Pulmonary artery endothelial cell (primary cell): Measurements from ENCODE around the gene ADAMTS16. TPM values are rescaled to one million over a fixed set of nuclear protein-coding genes. Genes with fewer than 3 reads are reported as not detected.

Experiments
- DNase-seq: peaks from one replicate; pipeline ENCODE4 v3.0.0-alpha.2; 2011; ENCODE audit warnings: low read depth, low spot score
- total RNA-seq: library from RNA; depleted of rRNA; stranded (reverse); fragments of >200 nt; gene quantifications from 2 replicates; pipeline ENCODE4 v1.2.3, GENCODE V29; 2014

Gene ADAMTS16
- total RNA-seq, 1 donor from 2014 or later: not detected

DNA sequence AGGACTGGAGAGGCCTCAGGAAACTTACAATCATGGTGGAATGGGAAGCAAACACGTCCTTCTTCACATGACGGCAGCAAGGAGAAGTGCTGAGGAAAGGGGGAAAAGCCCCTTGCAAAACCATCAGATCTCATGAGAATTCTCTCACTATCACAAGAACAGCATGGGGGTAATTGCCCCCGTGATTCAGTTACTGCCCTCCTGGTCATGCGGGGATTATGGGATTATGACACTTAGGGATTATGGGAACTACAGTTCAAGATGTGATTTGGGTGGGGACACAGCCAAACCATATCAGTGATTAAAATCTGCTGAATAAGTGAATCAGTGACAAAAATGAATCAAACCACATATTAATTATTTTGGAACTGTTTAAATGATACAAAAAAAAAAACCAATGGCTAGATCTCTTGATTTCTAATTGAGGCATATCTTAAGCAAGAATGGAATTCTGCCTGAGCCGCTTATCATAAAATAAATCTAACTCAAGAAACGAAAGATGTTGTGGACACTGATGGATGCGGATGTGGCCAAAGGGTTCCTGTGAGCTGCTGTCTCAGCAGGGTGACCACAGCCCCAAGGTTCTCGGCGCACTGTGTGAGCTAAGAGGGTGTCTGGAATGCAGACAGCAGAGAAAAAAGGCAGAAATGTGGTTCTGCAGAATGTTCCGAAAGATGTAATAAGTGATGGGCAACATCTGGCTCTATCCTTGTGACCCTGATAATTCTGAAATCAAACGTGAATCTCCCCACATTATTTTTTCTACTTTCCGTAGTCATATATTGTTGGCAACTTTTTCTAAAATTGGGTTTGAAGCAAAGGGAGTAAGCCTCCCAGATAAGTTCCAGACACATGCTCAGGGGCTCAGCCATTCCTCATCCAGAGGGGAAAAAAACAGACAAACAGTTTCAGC is 175.2 kb downstream of the ADAMTS16 start:
- no peak for DNase-seq

DNA sequence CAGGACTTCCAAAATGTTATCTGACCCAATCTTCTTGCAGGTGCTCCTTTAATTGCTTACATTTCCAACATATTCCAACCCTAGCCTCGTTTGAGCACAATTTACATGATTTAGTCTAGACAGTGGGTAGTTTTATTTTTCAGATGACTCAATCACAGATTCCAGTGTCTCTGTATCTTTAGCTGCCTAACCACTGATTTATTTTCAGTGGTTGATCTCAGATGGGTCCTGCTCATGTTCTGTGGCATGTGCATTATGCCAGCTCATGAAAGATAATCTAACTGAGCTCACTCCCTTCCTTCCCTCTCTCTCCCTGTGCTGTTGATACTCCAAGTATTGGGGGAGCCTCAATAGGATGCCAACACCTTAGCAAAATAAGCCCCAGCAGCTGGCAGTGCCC is 176.2 kb downstream of the ADAMTS16 start:
- no peak for DNase-seq

DNA sequence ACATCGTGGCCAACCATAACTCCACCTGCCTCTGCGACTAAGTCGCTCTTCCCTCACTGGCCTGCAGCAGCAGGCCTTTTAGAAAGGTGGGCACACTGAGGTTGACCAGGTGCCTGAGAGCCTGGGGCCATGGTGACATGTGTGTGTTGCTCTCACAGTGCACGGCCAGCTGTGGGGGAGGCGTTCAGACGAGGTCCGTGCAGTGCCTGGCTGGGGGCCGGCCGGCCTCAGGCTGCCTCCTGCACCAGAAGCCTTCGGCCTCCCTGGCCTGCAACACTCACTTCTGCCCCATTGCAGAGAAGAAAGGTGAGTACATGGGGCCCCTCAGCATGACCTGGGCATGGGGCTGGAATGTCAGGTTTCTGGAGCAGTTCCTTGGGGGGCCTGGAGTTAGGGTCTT is 177.8 kb downstream of the ADAMTS16 start:
- DNase-seq: no peak

DNA sequence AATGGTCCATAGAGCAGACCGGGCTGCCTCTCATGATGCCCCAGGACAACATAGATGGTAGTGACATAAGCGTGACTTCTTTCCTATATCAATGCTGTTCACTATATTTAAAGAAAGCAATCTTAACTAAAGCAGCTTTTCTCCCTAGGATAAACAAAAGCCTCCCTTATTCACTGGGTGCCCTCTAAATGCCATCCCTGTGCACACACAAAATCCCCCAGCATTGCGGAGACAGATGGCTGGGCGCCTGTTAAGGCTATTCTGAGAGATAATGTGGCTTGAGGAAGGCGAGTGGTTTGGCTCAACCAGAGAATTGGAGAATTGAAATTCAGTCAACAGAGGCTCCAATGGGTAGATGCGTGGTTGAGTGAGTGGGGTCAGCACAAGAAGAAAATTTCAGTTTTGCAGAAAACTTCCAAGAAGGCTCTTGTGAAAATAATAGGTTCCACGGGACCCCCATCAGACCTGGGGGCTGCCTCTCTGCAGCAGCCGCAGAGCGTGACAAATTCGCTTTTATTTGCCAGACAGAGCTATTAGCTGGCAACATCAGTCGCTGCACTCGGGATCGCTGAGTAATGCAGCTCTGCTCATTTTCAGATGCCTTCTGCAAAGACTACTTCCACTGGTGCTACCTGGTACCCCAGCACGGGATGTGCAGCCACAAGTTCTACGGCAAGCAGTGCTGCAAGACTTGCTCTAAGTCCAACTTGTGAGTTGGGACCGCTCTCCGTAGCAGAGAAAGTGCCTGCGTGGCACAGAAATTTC is 178.5 kb downstream of the ADAMTS16 start:
- DNase-seq: no peak

DNA sequence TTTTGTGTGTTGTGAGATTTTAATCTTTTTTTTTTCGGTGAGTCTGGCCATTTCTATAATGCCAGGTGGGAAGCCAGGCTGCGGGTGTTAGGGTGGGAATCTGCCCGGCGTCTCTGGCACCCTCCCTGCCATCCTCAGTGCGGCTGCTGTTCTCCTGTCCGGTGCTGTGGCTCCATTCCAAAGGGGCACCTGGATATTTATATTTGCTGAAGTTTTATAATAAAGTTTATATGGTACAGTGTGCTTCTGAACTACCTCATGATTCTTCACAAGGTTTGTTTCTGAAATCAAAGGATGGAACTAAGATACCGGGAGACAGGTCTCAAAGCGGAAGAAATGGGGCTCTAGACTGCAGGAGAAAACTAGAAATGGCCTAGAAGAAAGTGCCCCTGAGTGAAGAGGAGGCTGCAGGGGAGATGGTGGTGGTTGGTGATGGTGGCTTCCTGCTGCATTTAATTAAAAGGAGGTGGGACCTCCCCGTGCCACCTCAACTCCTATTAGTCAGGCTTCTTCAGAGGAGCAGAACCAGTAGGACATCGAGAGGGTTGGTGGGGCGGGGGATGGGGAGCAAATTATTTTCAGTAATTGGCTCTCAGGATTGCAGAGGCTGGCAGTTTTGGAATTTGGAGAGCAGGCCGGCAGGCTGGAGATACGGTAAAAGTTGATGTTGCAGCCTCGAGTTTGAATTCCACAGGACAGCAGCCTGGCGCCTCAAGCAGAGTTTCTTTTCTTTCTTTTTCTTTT is 180.1 kb downstream of the ADAMTS16 start:
- no peak for DNase-seq

DNA sequence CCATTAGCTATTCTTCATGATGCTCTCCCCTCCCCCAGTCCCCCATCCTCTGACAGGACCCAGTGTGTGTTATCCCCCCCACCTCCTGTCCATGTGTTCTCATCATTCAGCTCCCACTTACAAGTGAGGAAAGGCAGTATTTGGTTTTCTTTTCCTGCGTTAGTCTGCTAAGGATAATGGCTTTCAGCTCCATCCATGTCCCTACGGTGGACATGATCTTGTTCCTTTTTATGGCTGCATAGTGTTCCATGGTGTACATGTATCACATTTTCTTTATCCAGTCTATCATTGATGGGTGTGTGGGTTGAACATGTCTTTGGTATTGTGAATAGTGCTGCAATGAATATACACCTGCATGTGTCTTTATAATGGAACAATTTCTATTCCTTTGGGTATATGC is 181.0 kb downstream of the ADAMTS16 start:
- DNase-seq: no peak

DNA sequence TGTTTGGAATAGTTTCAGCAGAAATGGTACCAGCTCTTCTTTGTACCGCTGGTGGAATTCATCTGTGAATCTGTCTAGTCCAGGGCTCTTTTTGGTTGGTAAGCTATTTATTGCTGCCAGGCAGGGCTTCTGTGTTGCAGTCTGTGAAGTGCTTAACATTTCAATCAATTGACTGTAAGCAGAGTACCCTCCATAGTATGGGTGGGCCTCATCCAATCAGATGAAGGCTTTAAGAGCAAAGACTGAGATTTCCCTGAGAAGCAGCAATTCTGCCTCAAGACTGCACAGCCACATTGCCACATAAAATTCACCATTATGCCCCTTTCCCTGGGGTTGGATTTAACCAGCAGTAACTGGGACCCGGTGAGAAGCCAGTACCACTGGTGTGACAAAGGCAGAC is 183.4 kb downstream of the ADAMTS16 start:
- DNase-seq: no peak

DNA sequence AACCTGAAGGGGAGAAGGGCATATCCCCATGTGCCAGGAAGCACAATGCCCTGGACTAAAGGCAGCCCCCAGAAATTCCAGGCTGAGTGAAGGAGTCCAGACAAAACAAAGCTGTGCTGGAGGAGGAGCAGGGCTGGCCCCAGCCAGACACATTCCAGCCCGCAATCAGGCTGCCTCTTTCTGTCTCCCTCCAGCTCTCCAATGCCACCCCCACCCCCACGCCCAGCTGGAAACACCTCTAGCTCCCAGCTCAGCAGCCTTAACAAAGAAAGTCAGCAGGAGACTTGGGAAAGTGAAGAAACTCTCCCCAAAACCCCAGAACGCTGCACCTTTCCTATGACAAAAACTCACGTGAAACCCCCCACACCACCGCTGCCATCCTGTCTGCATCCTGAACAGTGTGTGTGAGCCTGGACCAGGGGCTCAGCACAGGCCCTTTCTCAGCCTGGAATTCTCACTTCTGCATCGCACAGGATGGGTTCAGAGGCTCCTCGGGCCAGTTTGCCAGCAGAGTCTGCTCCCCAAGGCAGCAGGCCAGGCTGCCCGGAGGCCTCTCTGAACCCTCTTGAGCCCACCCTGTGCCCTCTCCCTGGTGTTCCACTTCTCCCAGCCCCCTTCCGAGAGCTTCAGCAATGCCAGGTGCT is 186.1 kb downstream of the ADAMTS16 start:
- no peak for DNase-seq

DNA sequence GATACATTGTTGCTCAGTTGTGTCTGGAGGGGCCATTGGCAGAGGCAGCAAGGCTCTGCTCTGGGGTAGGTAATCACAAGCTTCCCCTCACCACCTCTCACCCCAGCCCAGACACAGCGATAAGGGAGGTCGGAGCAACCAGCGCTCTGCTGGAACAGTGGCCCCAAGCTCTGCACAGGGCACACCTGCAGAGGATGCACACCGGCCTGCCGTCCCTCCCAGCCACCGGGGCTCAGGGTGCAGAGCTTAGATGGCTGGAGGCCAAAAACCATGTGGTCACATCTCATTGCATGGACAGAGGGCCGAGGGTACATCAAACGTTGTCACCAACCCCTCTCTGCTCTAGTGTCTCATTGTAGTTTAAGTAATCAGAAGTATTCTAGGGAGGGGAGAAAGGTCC is 187.0 kb downstream of the ADAMTS16 start:
- no peak for DNase-seq

DNA sequence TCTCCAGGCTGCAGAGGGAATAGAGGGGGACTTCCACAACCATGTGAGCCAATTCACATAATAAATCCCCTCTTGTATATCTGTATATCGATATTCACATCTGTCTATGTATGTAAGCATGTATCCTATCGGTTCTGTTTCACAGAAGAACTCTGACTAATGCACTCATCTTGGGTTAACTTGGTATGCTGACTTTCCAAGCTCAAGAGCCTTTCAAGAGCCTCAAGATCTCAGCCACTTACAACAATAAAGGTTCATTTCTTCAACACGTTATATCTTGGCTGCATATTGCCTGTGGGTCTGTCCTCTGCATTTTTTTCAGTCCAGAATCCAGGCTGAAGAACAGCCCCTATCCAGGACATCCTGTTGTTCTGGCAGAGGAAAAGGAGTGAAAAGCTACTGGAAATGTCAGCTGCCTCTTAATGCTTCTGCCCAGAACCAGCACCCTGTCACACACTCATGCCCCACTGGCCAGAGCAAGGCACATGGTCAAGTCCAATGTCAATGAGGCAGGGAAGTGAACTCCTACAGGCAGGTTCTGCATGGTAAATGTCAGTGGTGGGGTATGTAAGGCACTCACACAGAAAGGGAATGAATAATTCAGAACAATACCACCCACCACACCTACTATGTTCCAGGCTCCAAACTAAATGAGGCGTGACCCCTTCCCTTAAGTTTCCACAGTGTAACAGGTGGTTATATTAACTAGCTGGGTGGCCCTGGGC is 190.8 kb downstream of the ADAMTS16 start:
- no peak for DNase-seq

DNA sequence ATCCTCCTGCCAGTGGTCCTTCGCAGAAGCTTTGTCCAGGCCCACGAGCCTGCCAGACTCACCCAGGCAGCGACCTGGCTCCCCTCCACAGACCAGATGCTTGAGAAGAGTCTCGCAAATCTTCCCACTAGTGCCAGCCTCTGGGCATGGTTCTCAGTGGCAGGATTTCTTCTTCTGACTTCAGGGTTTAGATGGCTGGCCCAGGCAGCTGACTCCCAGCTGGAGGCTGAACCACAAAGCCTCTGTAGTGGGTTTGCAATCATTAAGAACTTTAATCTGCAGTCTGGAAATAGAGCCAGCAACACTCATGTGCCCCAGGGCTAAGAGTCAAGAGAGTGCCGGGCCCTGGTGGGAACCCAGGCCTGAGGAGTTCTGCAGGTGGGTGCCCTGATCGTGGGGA is 191.7 kb downstream of the ADAMTS16 start:
- DNase-seq: no peak

DNA sequence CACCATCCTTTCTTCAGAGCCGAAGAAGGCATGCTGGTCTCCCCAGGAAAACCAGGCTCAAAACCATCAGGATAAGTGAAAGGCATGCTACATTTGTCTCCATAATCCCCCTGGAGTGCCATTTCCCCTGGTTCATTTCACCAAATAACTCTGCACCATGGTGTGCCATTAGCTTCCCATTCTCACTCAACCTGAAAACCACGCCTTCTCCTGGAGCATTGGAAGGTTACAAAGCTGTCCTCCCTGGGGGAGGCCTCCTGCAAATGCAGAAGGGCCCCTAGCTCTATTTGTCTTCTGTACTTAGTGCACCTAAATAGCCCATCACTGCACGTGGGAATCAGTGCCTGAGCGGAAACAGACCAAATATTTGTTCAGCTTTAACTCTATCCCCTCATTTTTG is 192.2 kb downstream of the ADAMTS16 start:
- DNase-seq: no peak

DNA sequence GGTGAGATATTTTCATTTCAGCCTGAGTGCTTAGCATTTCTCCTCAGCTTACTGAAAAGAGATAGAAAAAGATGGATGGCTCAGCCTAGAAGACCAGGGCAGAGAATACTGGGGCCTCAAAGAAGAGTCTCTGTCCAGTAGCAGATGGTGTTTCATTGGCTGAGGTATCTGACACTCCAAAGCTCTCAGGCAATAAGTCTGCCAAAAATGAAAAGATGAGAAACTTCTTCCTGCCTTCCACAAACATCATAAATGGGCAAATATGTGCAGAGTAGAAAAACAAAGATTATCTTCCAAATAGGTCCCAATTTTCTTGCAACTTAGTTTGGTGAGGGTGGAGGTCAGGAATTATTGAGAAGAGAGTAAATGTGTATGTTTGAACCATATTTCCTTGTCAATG is 195.0 kb downstream of the ADAMTS16 start:
- no peak for DNase-seq

DNA sequence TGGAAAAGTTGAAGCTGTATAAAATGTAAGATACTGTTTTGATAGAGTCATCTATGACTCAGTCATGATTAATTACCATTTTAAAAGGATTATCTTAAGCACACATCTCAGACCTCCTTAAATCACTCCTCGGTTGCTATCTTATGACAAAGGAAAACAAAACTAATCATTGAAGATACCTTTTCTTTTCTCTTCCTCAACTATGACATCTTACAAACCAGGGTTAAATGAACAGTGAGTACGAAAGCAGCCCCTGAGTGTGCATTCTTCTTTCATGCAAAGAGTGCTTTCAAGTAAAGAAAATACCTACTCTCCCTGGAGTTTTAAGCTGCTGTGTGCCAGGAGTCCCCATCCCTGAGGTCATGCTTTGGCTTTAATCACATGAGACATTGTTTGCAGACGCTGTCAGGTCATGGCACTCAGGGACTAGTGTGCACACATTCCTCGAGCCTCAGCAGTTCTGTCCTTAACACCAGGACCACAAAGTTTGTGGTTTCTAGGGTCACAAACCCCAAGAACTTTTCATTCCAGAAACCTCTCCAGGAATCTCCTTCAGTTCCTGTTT is 195.7 kb downstream of the ADAMTS16 start:
- DNase-seq: no peak

DNA sequence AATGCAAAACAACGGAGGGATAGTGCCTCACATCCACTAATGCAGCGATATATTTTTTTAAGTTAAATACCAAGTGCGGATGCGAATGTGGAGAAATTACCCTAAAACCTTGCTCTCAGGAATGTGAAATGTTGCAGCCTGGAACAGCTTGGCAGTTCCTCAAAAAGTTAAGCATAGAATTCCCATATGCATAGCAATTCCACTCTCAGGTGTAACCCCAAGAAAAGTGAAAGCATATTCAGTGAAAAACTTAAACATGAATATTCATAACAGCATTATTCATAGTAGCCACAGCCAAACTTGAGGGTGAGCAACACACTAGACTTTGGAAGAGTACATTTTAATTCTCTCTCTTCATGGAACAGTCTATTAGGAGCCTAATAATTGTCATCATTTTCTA is 199.1 kb downstream of the ADAMTS16 start:
- DNase-seq: no peak

DNA sequence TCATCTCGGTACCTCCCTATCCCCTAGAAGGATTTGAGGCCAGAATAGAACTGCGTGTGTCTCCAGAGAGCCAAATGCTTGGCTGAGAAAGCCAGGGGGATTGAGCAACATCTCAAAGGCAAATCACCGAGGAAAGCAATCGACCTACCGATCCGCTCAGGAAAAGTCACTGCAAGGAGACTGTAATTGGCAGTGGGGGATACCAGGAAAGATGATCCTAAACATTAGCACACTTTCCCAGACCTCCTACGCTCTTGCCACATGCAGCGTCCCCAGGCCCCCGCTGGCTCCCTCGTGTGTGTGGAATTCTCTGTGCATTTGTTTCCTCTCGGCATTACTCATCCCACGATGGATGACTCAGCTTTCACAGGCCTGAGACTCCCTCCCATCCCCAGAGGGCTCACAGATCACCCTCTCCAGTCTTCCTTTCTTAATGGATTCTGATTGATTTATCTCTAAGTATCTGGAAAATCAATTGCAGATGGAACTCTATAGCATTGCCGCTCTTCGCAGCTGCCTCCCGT is 200.1 kb downstream of the ADAMTS16 start:
- DNase-seq: no peak

DNA sequence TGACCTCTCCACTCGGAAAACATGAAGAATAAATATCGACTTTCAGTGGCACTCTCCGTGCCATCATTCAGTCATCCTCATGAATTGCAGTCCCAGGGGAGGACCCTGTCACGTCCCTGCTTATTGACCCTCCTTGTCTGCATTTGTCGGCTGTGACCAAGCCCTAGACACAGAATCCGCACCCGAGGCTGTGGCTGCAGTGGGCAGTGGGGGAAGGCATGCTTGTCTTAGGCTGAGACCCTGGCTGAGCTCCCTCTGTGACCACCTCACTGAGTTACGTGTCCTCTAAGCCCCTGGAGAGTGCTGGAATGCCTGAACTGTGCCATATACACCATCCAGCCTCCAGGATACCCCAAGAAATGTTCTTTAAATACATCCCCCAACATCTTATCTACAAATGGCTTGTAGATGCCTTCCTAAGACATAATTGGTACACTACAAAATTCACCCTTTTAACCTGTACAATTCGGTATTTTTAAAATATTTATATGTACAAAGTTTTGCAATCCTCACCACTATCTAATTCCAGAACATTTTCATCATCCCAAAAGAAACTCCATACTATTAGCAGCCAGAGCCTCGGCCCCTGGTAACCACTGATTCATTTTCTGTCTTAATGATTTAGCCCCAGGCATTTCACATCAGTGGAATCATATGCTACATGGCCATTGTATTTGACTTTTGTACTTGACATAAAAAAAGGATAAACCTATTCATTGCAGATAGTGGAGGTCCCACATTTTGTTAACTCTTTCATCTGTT is 201.6 kb downstream of the ADAMTS16 start:
- no peak for DNase-seq

DNA sequence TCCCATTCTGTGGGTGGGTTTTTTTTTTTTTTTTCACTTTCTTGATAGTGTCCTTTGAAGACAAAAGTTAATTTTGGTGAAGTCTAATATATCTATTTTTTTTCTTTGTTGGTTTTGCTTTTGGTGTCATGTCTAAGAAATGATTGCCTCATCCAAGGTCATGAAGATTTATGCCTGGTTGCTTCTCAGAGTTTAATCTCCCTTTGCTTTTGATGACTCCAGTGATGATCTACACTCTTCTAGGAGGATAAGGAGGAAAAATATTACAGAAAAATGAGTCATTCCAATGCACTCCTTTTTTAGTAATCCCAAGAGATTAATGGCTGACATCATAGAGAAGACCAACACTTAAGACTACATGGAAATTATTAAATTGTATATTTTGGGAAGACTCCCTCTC is 202.7 kb downstream of the ADAMTS16 start:
- no peak for DNase-seq

DNA sequence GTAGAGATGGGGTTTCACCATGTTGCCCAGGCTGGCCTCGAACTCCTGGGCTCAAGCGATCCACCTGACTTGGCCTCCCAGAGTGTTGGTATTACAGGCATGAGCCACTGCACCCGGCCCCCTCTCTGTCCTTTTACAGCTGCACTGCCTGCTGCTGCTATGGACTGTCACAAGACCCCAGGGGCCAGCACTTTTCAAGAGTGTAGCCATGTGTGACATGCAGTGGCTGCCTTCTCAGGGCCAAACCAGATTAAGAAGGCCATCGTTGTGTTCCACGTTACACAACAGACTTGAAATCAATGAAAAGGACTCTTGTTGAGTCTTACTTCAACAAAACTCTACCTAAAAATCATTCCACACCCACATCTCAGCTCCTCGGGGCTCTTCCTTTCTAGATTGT is 203.4 kb downstream of the ADAMTS16 start:
- DNase-seq: no peak
